ENCODE data around the gene WDR31. TPM values are rescaled to one million over a fixed set of nuclear protein-coding genes. Genes with fewer than 3 reads are reported as not detected.

Gene WDR31
- total RNA-seq, 4 donors from 2014 or later: 1.3 to 2.3 (median 1.8) TPM

- no peak for DNase-seq (ENCODE audit: low spot score in 2 of 2)
- no peak for TF ChIP-seq CTCF (IDR thresholded peaks at IDR 0.05)
- H3K4me3 ChIP-seq (ENCODE audit: low read depth, poor library complexity, severe bottlenecking): no peak overlapping the region
- intact Hi-C loops (cut with DNase I; ENCODE audit: low total_unique reads): no loop called here
- WGBS, 2 donors: 83 to 87% methylated on average over 3 of the region's 3 CpGs
These were observed 8.4 kb upstream of the WDR31 start for GRCh38 chr9:113348437-113348836.

- no peak overlapping the region for H3K4me3 ChIP-seq (ENCODE audit: low read depth, poor library complexity, severe bottlenecking)
- intact Hi-C loops (cut with DNase I; ENCODE audit: low total_unique reads): no loop called here
- no peak for TF ChIP-seq POLR2A (IDR thresholded peaks at IDR 0.05)
- TF ChIP-seq CTCF (IDR thresholded peaks at IDR 0.05): no peak
- 0 to 90% methylated on average over 1 of the region's 1 CpG for WGBS, 2 donors
- no peak for DNase-seq (ENCODE audit: low spot score in 2 of 2)
These were observed 5.6 kb upstream of the WDR31 start for GRCh38 chr9:113345671-113346070.

GRCh38 chr9:113345190-113345589 is 5.1 kb upstream of the WDR31 start:
- no peak overlapping the region for H3K4me3 ChIP-seq (ENCODE audit: low read depth, poor library complexity, severe bottlenecking)
- no peak for DNase-seq (ENCODE audit: low spot score in 2 of 2)
- WGBS, 2 donors: 56 to 73% methylated on average over 2 of the region's 2 CpGs
- intact Hi-C loops (cut with DNase I; ENCODE audit: low total_unique reads): no loop called here
- no peak for TF ChIP-seq POLR2A (IDR thresholded peaks at IDR 0.05)
- TF ChIP-seq CTCF (IDR thresholded peaks at IDR 0.05): no peak

GRCh38 chr9:113343732-113344231 is 3.7 kb upstream of the WDR31 start:
- DNase-seq (ENCODE audit: low spot score in 2 of 2): peak; percentile 88 to 95
- WGBS, 2 donors: 37 to 39% methylated on average over 1 of the region's 1 CpG
- intact Hi-C loops (cut with DNase I; ENCODE audit: low total_unique reads): no loop called here
- TF ChIP-seq POLR2A (IDR thresholded peaks at IDR 0.05) (no peak), CTCF (IDR thresholded peaks at IDR 0.05) (no peak)
- no peak overlapping the region for H3K4me3 ChIP-seq (ENCODE audit: low read depth, poor library complexity, severe bottlenecking)

- intact Hi-C loops (cut with DNase I; ENCODE audit: low total_unique reads): no loop called here
- peak in 1 of 2 donors; percentile 37 for DNase-seq (ENCODE audit: low spot score in 2 of 2)
- no peak overlapping the region for H3K4me3 ChIP-seq (ENCODE audit: low read depth, poor library complexity, severe bottlenecking)
- 52 to 62% methylated on average over 9 of the region's 9 CpGs for WGBS, 2 donors
- TF ChIP-seq CTCF (IDR thresholded peaks at IDR 0.05) (no peak), POLR2A (IDR thresholded peaks at IDR 0.05) (no peak)
These were observed 1.8 kb upstream of the WDR31 start for GRCh38 chr9:113341712-113342410.

- no peak overlapping the region for H3K4me3 ChIP-seq (ENCODE audit: low read depth, poor library complexity, severe bottlenecking)
- no peak for DNase-seq (ENCODE audit: low spot score in 2 of 2)
- intact Hi-C loops (cut with DNase I; ENCODE audit: low total_unique reads): no loop called here
- 93 to 96% methylated on average over 2 of the region's 2 CpGs for WGBS, 2 donors
- no peak for TF ChIP-seq POLR2A (IDR thresholded peaks at IDR 0.05)
- no peak for TF ChIP-seq CTCF (IDR thresholded peaks at IDR 0.05)
These were observed 2.4 kb downstream of the WDR31 start for GRCh38 chr9:113337714-113338113.

Data from lower leg skin (tissue), 4 donors.